Measurements from ENCODE around the gene POLR3GL. TPM values are rescaled to one million over a fixed set of nuclear protein-coding genes. Genes with fewer than 3 reads are reported as not detected.

Gene POLR3GL
- polyA plus RNA-seq, 1 donor (not counting 4 experiments of a cell fraction or from before 2014, with no cell fraction given) = 14.0 TPM

DNA sequence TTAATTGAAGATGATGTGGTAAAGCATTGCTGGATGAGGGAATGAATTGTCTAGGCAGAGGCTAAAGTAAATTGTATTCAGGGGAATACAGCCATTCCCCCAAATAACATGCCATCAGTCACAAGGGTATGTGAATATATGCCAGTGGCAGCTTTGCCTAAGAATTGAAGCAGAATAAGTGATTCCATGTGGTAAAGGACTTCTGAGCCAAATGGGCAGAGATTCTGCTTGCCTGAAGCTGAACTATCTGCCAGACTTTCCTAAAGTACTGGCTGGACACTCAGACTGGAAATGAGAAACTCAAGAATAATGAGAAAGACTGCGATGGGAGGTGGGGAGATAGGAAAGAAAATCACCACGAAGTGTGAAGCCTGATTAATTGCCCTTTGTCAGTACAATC lies 9.1 kb upstream of the POLR3GL start:
- H3K4me1 ChIP-seq (ENCODE audit: control insufficient read depth, extremely low read depth, insufficient read depth, low read length) = peaks cover 20% of the 10 kb centered on the region
- FAIRE-seq (no peak), DNase-seq (ENCODE audit: low read depth, low spot score) (no peak)
- no peak overlapping the region for H3K9ac ChIP-seq (ENCODE audit: control insufficient read depth, extremely low read depth, insufficient read depth, low read length)
- TF ChIP-seq, protein P1, sequence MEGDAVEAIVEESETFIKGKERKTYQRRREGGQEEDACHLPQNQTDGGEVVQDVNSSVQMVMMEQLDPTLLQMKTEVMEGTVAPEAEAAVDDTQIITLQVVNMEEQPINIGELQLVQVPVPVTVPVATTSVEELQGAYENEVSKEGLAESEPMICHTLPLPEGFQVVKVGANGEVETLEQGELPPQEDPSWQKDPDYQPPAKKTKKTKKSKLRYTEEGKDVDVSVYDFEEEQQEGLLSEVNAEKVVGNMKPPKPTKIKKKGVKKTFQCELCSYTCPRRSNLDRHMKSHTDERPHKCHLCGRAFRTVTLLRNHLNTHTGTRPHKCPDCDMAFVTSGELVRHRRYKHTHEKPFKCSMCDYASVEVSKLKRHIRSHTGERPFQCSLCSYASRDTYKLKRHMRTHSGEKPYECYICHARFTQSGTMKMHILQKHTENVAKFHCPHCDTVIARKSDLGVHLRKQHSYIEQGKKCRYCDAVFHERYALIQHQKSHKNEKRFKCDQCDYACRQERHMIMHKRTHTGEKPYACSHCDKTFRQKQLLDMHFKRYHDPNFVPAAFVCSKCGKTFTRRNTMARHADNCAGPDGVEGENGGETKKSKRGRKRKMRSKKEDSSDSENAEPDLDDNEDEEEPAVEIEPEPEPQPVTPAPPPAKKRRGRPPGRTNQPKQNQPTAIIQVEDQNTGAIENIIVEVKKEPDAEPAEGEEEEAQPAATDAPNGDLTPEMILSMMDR (optimal IDR thresholded peaks at IDR 0.05 in 1 of 3, IDR thresholded peaks at IDR 0.05 in 1 of 3, conservative IDR thresholded peaks at IDR 0.05 in 1 of 3; ENCODE audit: extremely low read depth in 1 of 3, insufficient read depth in 2 of 3, low read length in 3 of 3) = no peak
- no peak for TF ChIP-seq EZH2 (IDR thresholded peaks at IDR 0.05; ENCODE audit: low read length)
- H3K4me2 ChIP-seq (ENCODE audit: control insufficient read depth, extremely low read depth, insufficient read depth, low read depth, low read length) = no peak overlapping the region
- no peaks in the 10 kb centered on the region for H3K36me3 ChIP-seq (ENCODE audit: control insufficient read depth in 2 of 2, extremely low read depth in 1 of 2, insufficient read depth in 2 of 2, low read length in 2 of 2)
- peaks cover 12% of the 10 kb centered on the region for H3K79me2 ChIP-seq (ENCODE audit: control insufficient read depth, insufficient read depth, low read length)
- dilution Hi-C loops (cut with MboI; ENCODE audit: extremely low pct_ligation_motif_present, low sequenced_read_pairs) = no loop called here
- no peaks in the 10 kb centered on the region for H3K9me1 ChIP-seq (ENCODE audit: control insufficient read depth, extremely low read depth, insufficient read depth, low read length)
- no peak overlapping the region for H3K4me3 ChIP-seq (ENCODE audit: control insufficient read depth in 2 of 3, extremely low read depth in 1 of 3, insufficient read depth in 2 of 3, low read depth in 1 of 3, low read length in 3 of 3)
- H2AFZ ChIP-seq (ENCODE audit: control insufficient read depth, low read length) = no peak overlapping the region
- no peaks in the 10 kb centered on the region for H4K20me1 ChIP-seq (ENCODE audit: control insufficient read depth, extremely low read depth, insufficient read depth, low read length)
- H3K27ac ChIP-seq (ENCODE audit: control insufficient read depth, insufficient read depth, low read length) = no peak overlapping the region
- no peaks in the 10 kb centered on the region for H3K27me3 ChIP-seq (ENCODE audit: control insufficient read depth, extremely low read depth, insufficient read depth, low read length)
- no peaks in the 10 kb centered on the region for H3K9me3 ChIP-seq (ENCODE audit: control insufficient read depth, low read depth, low read length)

DNA sequence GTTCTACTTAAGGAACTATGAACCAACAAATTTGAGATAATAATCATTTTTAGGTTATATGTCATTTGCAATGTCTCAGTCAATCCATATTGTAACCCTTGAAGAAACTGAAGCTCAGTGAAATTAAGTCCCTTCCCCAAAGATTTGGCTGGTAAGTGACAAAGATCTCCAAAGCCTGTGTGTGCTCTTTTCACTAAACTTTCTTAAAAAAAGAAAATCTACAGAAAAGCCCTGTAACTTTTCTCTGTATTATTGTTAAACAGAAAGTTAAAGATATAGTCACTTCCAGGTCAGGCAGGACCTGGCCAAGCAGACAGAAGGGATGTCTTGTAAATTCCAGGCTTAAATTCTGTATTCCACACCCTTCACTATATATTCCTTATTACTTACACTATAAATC lies 8.1 kb upstream of the POLR3GL start:
- H3K27ac ChIP-seq (ENCODE audit: control insufficient read depth, insufficient read depth, low read length) = peak overlapping the region; percentile 45
- peaks cover 29% of the 10 kb centered on the region for H3K4me1 ChIP-seq (ENCODE audit: control insufficient read depth, extremely low read depth, insufficient read depth, low read length)
- TF ChIP-seq, protein P1 (optimal IDR thresholded peaks at IDR 0.05 in 1 of 3, IDR thresholded peaks at IDR 0.05 in 1 of 3, conservative IDR thresholded peaks at IDR 0.05 in 1 of 3; ENCODE audit: extremely low read depth in 1 of 3, insufficient read depth in 2 of 3, low read length in 3 of 3) = no peak
- no peak for TF ChIP-seq EZH2 (IDR thresholded peaks at IDR 0.05; ENCODE audit: low read length)
- H2AFZ ChIP-seq (ENCODE audit: control insufficient read depth, low read length) = peak overlapping the region; percentile 88
- H4K20me1 ChIP-seq (ENCODE audit: control insufficient read depth, extremely low read depth, insufficient read depth, low read length) = no peaks in the 10 kb centered on the region
- FAIRE-seq (no peak), DNase-seq (ENCODE audit: low read depth, low spot score) (no peak)
- no peaks in the 10 kb centered on the region for H3K27me3 ChIP-seq (ENCODE audit: control insufficient read depth, extremely low read depth, insufficient read depth, low read length)
- peaks cover 12% of the 10 kb centered on the region for H3K79me2 ChIP-seq (ENCODE audit: control insufficient read depth, insufficient read depth, low read length)
- no peaks in the 10 kb centered on the region for H3K9me3 ChIP-seq (ENCODE audit: control insufficient read depth, low read depth, low read length)
- H3K4me3 ChIP-seq (ENCODE audit: control insufficient read depth in 2 of 3, extremely low read depth in 1 of 3, insufficient read depth in 2 of 3, low read depth in 1 of 3, low read length in 3 of 3) = peak overlapping the region; percentile 66 to 82 (median 74)
- dilution Hi-C loops (cut with MboI; ENCODE audit: extremely low pct_ligation_motif_present, low sequenced_read_pairs) = no loop called here
- peak overlapping the region; percentile 98 for H3K4me2 ChIP-seq (ENCODE audit: control insufficient read depth, extremely low read depth, insufficient read depth, low read depth, low read length)
- H3K9ac ChIP-seq (ENCODE audit: control insufficient read depth, extremely low read depth, insufficient read depth, low read length) = peak overlapping the region; percentile 80
- no peaks in the 10 kb centered on the region for H3K9me1 ChIP-seq (ENCODE audit: control insufficient read depth, extremely low read depth, insufficient read depth, low read length)
- no peaks in the 10 kb centered on the region for H3K36me3 ChIP-seq (ENCODE audit: control insufficient read depth in 2 of 2, extremely low read depth in 1 of 2, insufficient read depth in 2 of 2, low read length in 2 of 2)
